SK-MEL-5 (cell line): ENCODE results near the gene AHCY. TPM values are rescaled to one million over a fixed set of nuclear protein-coding genes. Genes with fewer than 3 reads are reported as not detected.
A peak's percentile ranks its signal among the peaks of the same experiment; 100 is the strongest.
"Not testable (repeated sequence)": the region's sequence is repeated elsewhere in the genome, so short reads cannot be mapped to it uniquely, and the experiment has no call there.

ENCODE experiments used
- DNase-seq: peaks from one replicate; pipeline ENCODE4 v3.0.0-alpha.2; 2016; ENCODE audit warnings: low read depth, low spot score
- in situ Hi-C: cut with HindIII; loops from 2 replicates; pipeline ENCODE4 v1.10.0; 2016; ENCODE audit warnings: low sequenced_read_pairs, high pct_unique_total_duplicates, low pct_unique_long_range_greater_than_20kb
- polyA plus RNA-seq, 2 experiments: library from polyadenylated mRNA; depleted of rRNA; stranded (reverse); fragments of >200 nt; gene quantifications; 2 replicates each; pipeline ENCODE4 v1.2.3, GENCODE V29; 2015
- total RNA-seq: library from RNA; depleted of rRNA; stranded (reverse); fragments of >200 nt; shearing (Covaris generic); gene quantifications from 2 replicates; pipeline ENCODE4 v1.2.3, GENCODE V29; 2014; rRNA removed

Gene AHCY
- total RNA-seq: 251 and 264 TPM in 2 replicates
- 296 and 338 TPM in 2 replicates for polyA plus RNA-seq (2015; cell fraction: cytosol; rRNA removed)
- 233 and 235 TPM in 2 replicates for polyA plus RNA-seq (2015; cell fraction: nucleus; rRNA removed)

GRCh38 chr20:34302723-34303533 is at the start of gene AHCY:
Gene AHCY, minus strand, starts transcription at chr20:34303355. Its CDS starts 85 bp downstream, at chr20:34303270.
- in situ Hi-C loops: no loop called here
- DNase-seq: peak; percentile 98

GRCh38 chr20:34350095-34350494 is 46.9 kb upstream of the AHCY start:
- in situ Hi-C loops: no loop called here
- DNase-seq: no peak

DNA sequence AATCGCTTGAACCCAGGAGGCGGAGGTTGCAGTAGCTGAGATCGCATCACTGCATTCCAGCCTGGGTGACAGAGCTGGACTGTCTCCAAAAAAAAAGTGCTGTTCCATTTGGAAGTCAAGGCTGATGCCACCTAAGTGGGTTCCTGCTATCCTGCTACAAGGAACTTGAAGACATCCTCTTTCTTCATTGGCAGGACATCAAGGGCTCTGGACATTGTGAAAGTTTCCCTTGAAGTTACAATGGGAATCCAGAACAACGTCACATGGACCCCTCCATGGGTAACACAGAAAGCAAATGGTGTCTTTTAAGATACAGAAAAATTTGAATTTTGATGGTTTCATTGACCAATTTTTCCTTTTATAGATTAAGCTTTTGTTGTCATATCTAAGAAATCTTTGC is 44.4 kb upstream of the AHCY start:
- no peak for DNase-seq
- in situ Hi-C loops: no loop called here

DNA sequence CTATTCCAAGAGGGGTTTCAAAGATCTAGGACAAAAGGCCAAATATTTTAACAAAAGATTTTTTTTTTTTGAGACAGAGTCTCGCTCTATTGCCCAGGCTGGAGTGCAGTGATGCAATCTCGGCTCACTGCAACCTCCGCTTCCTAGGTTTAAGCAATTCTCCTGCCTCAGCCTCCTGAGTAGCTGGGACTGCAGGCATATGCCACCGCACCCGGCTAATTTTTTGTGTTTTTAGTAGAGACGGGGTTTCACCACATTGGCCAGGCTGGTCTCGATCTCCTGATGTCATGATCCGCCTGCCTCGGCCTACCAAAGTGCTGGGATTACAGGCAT is 43.3 kb upstream of the AHCY start:
- in situ Hi-C loops: not testable (repeated sequence)

DNA sequence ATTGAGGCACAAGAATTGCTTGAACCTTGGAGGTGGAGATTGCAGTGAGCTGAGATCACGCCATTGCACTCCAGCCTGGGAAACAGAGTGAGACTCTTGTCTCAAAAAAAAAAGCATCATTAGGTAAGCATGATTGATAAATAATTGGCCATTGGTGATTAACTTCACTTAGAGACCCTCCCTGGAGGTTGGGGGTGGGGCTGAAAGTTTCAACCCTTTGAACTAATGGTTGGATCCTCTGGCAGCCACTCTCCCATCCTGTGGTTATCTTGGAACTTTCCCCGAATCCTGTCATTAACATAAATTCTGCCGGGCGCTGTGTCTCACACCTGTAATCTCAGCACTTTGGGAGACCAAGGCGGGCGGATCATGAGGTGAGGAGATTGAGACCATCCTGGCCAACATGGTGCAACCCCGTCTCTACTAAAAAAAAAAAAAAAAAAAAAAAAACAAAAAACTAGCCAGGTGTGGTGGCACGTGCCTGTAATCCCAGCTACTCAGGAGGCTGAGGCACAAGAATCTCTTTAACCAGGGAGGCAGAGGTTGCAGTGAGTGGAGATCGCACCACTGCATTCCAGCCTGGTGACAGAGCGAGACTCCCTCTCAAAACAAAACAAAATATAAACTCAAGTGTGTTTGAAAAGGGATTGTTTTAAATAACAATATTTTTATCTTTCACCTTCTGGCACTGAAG is 42.8 kb upstream of the AHCY start:
- in situ Hi-C loops, DNase-seq: not testable (repeated sequence)

More for the DNA sequence above, 43.3 kb upstream of the AHCY start:
- DNase-seq: not testable (repeated sequence)

GRCh38 chr20:34345402-34345736 is 42.2 kb upstream of the AHCY start:
- in situ Hi-C loops: no loop called here
- DNase-seq: no peak

DNA sequence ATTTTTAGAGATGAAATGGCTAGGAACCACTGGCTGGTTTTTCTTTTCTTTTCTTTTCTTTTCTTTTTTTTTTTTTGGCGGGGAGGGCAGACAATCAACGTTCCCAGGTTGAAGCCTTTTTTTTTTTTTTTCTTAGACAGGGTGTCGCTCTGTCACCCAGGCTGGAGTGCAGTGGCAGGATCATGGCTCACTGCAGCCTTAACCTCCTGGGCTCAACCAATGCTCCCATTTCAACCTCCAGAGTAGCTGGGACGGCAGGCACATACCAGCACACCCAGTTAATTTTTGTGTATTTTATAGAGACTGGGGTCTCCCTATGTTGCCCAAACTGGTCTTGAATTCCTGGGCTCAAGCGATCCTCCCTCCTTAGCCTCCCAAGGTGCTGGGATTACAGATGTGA is 41.1 kb upstream of the AHCY start:
- in situ Hi-C loops: no loop called here
- DNase-seq: no peak

- DNase-seq: no peak
- in situ Hi-C loops: no loop called here
These were observed 40.5 kb upstream of the AHCY start for GRCh38 chr20:34343458-34344211.

- in situ Hi-C loops, DNase-seq: not testable (repeated sequence)
These were observed 38.0 kb upstream of the AHCY start for GRCh38 chr20:34341199-34341598.

DNA sequence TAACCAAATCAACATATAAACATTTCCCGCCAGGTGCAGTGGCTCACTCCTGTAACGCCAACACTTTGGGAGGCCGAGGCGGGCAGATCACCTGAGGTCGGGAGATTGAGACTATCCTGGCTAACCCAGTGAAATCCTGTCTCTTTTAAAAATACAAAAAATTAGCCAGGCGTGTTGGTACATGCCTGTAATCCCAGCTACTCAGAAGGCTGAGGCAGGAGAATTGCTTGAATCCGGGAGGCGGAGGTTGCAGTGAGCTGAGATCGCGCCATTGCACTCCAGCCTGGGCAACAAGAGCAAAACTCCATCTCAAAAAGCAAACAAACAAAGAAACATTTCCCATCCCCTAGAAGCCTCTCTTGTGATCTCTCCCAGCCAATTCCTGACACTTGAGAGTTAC is 37.6 kb upstream of the AHCY start:
- DNase-seq, in situ Hi-C loops: not testable (repeated sequence)

DNA sequence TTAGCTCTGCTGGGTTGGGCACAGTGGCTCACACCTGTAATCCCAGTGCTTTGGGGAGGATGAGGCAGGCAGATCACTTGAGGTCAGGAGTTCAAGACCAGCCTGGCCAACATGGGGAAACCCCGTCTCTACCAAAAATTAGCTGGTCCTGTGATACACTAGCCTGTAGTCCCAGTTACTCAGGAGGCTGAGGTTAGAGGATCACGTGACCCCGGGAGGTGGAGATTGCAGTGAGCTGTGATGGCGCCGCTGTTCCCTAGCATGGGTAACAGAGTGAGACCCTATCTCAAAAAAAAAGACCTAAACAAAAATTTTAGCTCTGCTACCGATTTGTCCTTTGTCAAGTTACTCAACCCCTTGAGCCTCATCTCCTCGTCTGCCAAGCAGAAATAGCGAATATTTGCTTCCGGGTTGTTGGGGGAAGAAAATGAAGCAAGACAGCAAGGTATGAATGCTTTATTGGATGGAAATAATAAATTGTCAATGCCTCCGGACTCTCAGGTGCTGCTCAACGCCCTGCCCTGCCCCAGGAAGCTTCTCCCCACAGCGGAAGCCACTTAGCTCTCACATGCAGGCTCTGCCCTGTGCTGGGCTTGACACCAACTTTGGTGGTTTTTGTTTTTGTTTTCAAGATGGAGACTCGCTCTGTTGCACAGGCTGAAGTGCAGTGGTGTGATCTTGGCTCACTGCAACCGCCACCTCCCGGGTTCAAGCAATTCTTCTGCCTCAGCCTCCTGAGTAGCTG is 35.0 kb upstream of the AHCY start:
- in situ Hi-C loops: no loop called here
- DNase-seq: no peak

- DNase-seq: no peak
- in situ Hi-C loops: no loop called here
These were observed 34.4 kb upstream of the AHCY start for GRCh38 chr20:34337544-34337943.

GRCh38 chr20:34334654-34335407 is 31.7 kb upstream of the AHCY start:
- DNase-seq: peak; percentile 79
- in situ Hi-C loops: no loop called here

GRCh38 chr20:34333786-34334185 is 30.6 kb upstream of the AHCY start:
- in situ Hi-C loops: no loop called here
- no peak for DNase-seq

- DNase-seq: no peak
- in situ Hi-C loops: no loop called here
These were observed 29.2 kb upstream of the AHCY start for GRCh38 chr20:34332262-34332920.

GRCh38 chr20:34331838-34332237 is 28.7 kb upstream of the AHCY start:
- in situ Hi-C loops: no loop called here
- DNase-seq: no peak
